LNCaP clone FGC (cell line): Measurements from ENCODE around the gene CEP192.

Experiments used
- DNase-seq: peaks from one replicate; pipeline ENCODE4 v3.0.0-alpha.2; 2011; ENCODE audit warnings: low read depth
- H3K4me3 ChIP-seq: 2 replicates; pipeline ENCODE4 v1.5.1; 2011; ENCODE audit warnings: mild to moderate bottlenecking, low read depth, low read length, control low read depth
- TF ChIP-seq, protein P1 (sequence below): IDR thresholded peaks from 2 replicates; pipeline ENCODE4 v1.5.1; 2012; ENCODE audit warnings: mild to moderate bottlenecking; ENCODE audit not compliant: control insufficient read depth, insufficient read depth; ENCODE audit errors: extremely low read depth

Gene CEP192

DNA sequence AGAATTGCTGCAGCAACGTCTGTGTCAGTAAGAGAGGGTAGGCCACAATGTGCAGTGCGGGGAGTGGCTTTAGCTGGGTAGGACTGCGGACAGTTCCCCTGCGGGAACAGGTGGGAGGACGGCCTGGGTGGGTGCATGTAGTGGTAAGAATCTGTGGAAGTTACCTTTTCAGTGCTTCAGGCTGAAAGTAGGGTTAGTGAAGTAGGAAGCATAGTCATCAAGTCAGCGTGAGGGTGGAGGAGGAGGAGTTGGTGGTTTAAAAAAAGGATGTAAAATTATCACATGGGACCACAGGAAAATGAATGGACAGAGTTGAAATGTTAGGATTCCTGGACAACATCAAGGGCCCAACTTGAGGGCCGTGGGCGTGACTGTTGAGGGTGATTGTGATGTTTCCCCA is 13.2 kb downstream of the CEP192 start:
- no peak overlapping the region for H3K4me3 ChIP-seq
- TF ChIP-seq, protein P1, sequence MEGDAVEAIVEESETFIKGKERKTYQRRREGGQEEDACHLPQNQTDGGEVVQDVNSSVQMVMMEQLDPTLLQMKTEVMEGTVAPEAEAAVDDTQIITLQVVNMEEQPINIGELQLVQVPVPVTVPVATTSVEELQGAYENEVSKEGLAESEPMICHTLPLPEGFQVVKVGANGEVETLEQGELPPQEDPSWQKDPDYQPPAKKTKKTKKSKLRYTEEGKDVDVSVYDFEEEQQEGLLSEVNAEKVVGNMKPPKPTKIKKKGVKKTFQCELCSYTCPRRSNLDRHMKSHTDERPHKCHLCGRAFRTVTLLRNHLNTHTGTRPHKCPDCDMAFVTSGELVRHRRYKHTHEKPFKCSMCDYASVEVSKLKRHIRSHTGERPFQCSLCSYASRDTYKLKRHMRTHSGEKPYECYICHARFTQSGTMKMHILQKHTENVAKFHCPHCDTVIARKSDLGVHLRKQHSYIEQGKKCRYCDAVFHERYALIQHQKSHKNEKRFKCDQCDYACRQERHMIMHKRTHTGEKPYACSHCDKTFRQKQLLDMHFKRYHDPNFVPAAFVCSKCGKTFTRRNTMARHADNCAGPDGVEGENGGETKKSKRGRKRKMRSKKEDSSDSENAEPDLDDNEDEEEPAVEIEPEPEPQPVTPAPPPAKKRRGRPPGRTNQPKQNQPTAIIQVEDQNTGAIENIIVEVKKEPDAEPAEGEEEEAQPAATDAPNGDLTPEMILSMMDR: no peak
- no peak for DNase-seq

DNA sequence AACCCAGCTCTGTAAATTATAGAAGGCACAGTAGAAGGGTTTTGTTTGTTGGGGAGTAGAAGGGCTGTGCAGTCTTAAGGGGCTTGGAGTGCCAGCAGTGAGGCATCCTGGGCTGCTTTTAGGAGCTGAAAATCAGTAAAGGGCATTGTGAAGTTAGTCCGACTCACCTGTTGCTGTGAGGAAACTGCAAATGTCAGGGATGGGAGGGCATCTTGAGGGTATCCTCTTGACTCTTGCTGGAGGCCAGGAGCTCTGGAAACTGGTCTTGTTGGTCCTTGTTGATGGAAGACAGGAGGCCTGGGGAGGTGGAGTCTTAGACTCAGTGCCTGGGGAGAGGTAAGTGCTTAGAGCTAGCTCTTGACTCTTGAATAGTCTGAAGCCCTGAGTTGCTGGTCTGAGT is 14.1 kb downstream of the CEP192 start:
- H3K4me3 ChIP-seq: no peak overlapping the region
- TF ChIP-seq, protein P1: no peak
- DNase-seq: no peak

DNA sequence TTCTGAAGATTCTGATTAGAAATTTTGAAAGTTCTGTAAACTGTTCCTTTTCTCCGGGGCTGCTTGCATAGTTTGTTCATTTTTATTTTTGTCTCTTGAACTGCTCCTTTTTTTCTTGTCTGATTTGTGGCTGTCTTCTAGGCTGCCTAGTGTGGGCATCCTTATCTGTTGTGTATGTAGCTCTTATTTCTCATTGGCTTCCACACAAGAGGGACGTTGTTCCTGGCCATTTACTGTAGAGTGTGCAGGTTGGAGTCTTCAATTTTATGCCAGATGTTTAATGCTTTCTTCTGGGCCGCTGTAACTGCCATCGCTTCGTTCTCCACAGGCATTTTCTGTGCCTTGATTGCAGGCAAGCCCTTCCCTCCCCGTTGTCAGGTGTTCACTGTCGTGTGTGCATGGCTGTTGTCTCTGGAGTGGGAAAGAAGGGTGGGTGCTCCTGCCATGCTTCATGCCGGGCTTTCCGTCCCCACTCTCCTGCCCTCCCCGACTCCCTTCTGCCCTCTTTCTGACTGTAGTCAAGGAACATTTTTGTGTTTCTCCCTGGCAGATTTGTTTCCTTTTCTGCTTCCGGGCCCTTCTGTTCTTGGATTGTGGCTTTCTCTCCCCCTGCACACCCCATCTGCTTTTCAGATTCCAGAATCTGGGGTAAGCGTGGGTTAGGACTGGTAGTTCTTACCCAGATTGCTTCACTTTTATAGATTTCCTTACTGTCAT is 15.5 kb downstream of the CEP192 start:
- DNase-seq: no peak
- no peak overlapping the region for H3K4me3 ChIP-seq
- TF ChIP-seq, protein P1: no peak

DNA sequence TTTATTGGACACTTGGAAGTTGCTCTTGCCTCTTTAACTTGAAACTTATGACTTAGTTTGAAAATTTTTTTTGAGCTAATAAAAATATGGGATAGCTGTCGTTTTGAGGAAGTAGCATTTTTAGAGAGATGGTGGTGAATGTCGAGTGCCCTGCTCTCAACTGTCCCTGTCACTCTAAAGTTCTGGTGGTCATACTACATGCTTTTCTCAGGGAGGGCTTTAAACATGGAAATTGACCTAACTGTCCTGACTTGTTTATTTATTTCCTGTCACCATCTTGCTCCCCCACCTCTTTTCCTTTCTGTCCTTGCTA is 16.0 kb downstream of the CEP192 start:
- TF ChIP-seq, protein P1: no peak
- DNase-seq: no peak
- H3K4me3 ChIP-seq: no peak overlapping the region

DNA sequence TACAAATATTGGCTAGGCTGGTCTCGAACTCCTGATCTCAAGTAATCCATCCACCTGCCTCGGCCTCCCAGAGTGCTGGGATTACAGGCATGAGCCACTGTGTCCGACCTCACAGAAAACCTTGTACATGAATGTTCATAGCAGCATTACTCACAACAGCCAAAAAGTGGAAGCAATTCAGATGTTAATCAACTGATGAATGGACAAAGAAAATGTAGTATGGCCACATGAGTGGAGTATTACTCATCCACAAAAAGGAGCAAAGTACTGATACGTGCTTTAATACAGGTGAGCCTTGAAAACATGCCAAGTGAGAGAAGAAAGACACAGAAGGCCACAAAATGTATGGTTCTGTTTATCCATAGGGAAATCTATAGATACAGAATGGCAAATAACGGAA is 20.6 kb downstream of the CEP192 start:
- TF ChIP-seq, protein P1: no peak
- no peak for DNase-seq
- no peak overlapping the region for H3K4me3 ChIP-seq

DNA sequence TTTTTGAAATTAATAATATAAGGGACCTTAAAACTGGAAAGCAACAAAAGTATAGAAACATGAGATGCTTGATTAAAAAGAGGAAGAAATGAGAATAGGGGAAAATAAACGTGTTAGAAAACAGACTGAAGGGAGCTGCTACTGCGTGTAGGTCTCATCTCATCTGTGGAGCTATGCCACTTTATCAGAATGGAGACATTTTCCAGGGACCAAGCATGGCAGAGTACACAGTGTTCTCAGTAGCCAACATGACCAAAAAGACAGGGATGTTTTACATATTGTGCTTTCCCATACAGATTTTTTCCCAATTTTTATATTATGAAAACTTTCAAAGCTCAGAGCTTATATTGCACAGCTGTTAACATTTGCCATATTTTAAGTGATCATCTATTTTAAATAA is 23.1 kb downstream of the CEP192 start:
- TF ChIP-seq, protein P1: no peak
- DNase-seq: no peak
- H3K4me3 ChIP-seq: no peak overlapping the region

DNA sequence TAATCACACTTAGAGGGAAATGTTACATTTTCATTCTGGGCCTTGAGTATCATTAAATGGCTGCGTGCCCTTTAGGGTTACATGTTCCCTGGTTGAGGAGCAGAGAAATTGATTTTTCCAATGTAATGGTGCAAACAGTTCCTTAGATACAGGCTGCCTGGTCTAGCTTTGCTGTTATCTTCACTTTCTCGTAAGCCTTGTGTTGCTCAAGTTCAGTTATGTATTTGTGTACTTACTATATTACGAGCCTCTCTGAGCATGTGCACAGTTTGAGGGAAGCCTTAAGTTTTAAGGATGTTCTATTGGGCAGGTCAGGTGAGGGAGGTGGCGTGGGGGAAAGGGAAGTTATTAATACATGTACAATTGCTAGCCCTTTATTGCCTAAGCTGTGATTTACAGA is 23.7 kb downstream of the CEP192 start:
- no peak for DNase-seq
- no peak overlapping the region for H3K4me3 ChIP-seq
- TF ChIP-seq, protein P1: no peak
